Transverse colon (tissue), 4 donors: ENCODE measurements around the gene P3H3. TPM values are rescaled to one million over a fixed set of nuclear protein-coding genes. Genes with fewer than 3 reads are reported as not detected.

Experiments
- DNase-seq: peaks from one replicate; pipeline ENCODE4 v3.0.0-alpha.2; 2019
- H3K27ac ChIP-seq, 4 donors: fragments of 200-600 bp; sonication (generic); 2 replicates each; pipeline ENCODE4 v1.5.1; 2016 to 2018; ENCODE audit warnings: inconsistent platforms in 4 of 4
- H3K27me3 ChIP-seq: fragments of 200-600 bp; sonication (generic); 2 replicates; pipeline ENCODE4 v1.5.1; 2017; ENCODE audit warnings: inconsistent platforms
- H3K36me3 ChIP-seq, 4 donors: fragments of 200-600 bp; sonication (generic); 2 replicates each; pipeline ENCODE4 v1.5.1; 2017 to 2019; ENCODE audit warnings: inconsistent platforms in 4 of 4
- H3K4me1 ChIP-seq, 4 donors: fragments of 200-600 bp; sonication (generic); 2 replicates each; pipeline ENCODE4 v1.5.1; 2017 to 2020; ENCODE audit warnings: inconsistent platforms in 4 of 4
- H3K4me3 ChIP-seq, 4 donors: fragments of 200-600 bp; sonication (generic); 1 replicate in 1 of 4; 2 replicates in 3 of 4; pipeline versions ENCODE4 v1.5.1 to v1.6.1; 2017 to 2019; ENCODE audit warnings: inconsistent platforms in 4 of 4
- H3K9me3 ChIP-seq, 2 donors: fragments of 200-600 bp; sonication (generic); 2 replicates each; pipeline ENCODE4 v1.5.1; 2017 to 2019; ENCODE audit warnings: inconsistent platforms in 2 of 2
- EP300 ChIP-seq: sonication (generic); formaldehyde crosslinking; IDR thresholded peaks from one replicate; pipeline ENCODE4 v1.6.1; 2017; ENCODE audit warnings: antibody characterized with exemption, low read depth
- POLR2A ChIP-seq: fragments of 450-650 bp; IDR thresholded peaks from one replicate; pipeline ENCODE4 v1.6.1; 2016; ENCODE audit warnings: antibody characterized with exemption, mild to moderate bottlenecking, moderate library complexity
- POLR2AphosphoS5 ChIP-seq, 3 donors: sonication (generic); formaldehyde crosslinking; IDR thresholded peaks; one replicate each; pipeline ENCODE4 v1.6.1; 2016; ENCODE audit warnings: antibody characterized with exemption in 3 of 3
- WGBS, 2 donors: methylation state at CpG; one replicate each; pipeline ENCODE4 v1.1.5; 2018; ENCODE audit warnings: low coverage in 1 of 2; 5-methylcytosine and 5-hydroxymethylcytosine counted together
- in situ Hi-C, 4 donors: fragments of 200-750 bp; cut with MboI; loops; one replicate each; pipeline versions ENCODE4 v1.15.0 to v1.15.1; 2017; ENCODE audit warnings: low sequenced_read_pairs in 3 of 4, low pct_ligation_motif_present in 1 of 4, low pct_unique_long_range_greater_than_20kb in 1 of 4
- intact Hi-C: fragments of 100-400 bp; cut with DNase I; formaldehyde crosslinking; loops from one replicate; pipeline ENCODE4 v1.15.1; 2023; ENCODE audit warnings: low total_unique reads
- total RNA-seq, 4 donors: library from RNA; depleted of rRNA; stranded (reverse); fragments of >200 nt; gene quantifications; one replicate each; pipeline ENCODE4 v1.1.0, GENCODE V29; 2016
- TF ChIP-seq, protein P1 (sequence below), 5 experiments: fragments of 200-600 bp in 3 of 5; fragments of 450-650 bp in 2 of 5; sonication (generic) in 3 of 5; IDR thresholded peaks; 1 replicate in 2 of 5; 2 replicates in 3 of 5; pipeline ENCODE4 v1.5.1; 2016 to 2017; ENCODE audit warnings: antibody characterized with exemption in 5 of 5, inconsistent platforms in 3 of 5, mild to moderate bottlenecking in 2 of 5, moderate library complexity in 1 of 5

The P3H3 gene
- total RNA-seq, 4 donors from 2014 or later, result 5.9 to 32.9 (median 14.4) TPM

DNA sequence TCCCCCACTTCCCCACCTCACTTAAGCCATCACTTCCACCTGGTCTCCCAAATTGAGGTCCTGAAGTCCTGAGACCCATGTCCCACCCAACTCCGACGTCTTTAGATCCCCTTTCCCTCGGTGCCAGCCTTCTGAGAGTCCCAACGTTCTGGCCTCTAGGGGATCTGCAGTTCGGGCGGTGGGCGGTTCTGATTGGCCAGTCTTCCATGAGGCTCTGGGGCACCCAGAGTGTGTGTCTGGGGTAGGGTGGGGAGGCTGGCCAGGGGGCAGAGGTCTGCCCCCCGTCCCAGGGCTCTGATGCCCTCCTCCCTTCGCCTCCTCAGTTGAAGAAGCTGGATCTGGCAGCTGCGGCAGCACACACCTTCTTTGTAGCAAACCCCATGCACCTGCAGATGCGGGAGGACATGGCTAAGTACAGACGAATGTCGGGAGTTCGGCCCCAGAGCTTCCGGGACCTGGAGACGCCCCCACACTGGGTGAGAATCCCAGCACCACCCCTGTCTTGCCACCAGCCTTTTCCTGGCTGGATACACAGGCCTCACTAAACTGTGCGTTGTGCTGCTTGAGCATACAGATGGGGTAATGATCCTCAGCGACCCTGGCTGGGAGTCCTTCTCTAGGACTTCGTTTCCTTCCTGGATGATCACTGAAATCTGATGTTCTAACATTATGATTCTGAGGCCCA, 1.5 kb downstream of the P3H3 start:
- H3K27me3 ChIP-seq, result peaks cover 41% of the 10 kb centered on the region
- intact Hi-C loops, result loop anchor here (5.0 kb wide), 1 partner anchor 92 kb away; no protein-coding TSS in a partner anchor
- no peak for DNase-seq
- H3K27ac ChIP-seq, result peak overlapping the region; percentile 72 to 82 (median 76)
- TF ChIP-seq, protein P1, sequence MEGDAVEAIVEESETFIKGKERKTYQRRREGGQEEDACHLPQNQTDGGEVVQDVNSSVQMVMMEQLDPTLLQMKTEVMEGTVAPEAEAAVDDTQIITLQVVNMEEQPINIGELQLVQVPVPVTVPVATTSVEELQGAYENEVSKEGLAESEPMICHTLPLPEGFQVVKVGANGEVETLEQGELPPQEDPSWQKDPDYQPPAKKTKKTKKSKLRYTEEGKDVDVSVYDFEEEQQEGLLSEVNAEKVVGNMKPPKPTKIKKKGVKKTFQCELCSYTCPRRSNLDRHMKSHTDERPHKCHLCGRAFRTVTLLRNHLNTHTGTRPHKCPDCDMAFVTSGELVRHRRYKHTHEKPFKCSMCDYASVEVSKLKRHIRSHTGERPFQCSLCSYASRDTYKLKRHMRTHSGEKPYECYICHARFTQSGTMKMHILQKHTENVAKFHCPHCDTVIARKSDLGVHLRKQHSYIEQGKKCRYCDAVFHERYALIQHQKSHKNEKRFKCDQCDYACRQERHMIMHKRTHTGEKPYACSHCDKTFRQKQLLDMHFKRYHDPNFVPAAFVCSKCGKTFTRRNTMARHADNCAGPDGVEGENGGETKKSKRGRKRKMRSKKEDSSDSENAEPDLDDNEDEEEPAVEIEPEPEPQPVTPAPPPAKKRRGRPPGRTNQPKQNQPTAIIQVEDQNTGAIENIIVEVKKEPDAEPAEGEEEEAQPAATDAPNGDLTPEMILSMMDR (IDR thresholded peaks at IDR 0.05), result peak in 1 of 5 experiments; percentile 19
- TF ChIP-seq POLR2A, result no peak
- H3K9me3 ChIP-seq, result no peaks in the 10 kb centered on the region
- in situ Hi-C loops, result loop anchor here in 3 of 4 donors (10.0 to 25.0 kb wide), 2 partner anchors 85 to 92 kb away; no protein-coding TSS in a partner anchor
- WGBS, 2 donors, result 32% methylated on average over 19 of the region's 19 CpGs; no CpG with 5 or more reads in 1 of the 2 donors
- peak overlapping the region; percentile 44 to 72 (median 61) for H3K4me3 ChIP-seq
- H3K4me1 ChIP-seq, result peaks cover 9 to 32% (median 19%) of the 10 kb centered on the region in 4 donors
- H3K36me3 ChIP-seq, result no peaks in the 10 kb centered on the region

GRCh38 chr12:6830286-6830890, 2.2 kb downstream of the P3H3 start:
- in situ Hi-C loops, result loop anchor here in 2 of 4 donors (25.0 kb wide), 1 partner anchor 93 kb away; no protein-coding TSS in a partner anchor
- intact Hi-C loops, result no loop called here
- no peak for DNase-seq
- Histone ChIP-seq H3K27ac (no peak overlapping the region), H3K27me3 (peaks cover 34% of the 10 kb centered on the region), H3K9me3 (no peaks in the 10 kb centered on the region), H3K4me1 (peaks cover 6 to 28% (median 19%) of the 10 kb centered on the region in 4 donors), H3K4me3 (no peak overlapping the region), H3K36me3 (no peaks in the 10 kb centered on the region)
- TF ChIP-seq POLR2AphosphoS5 (IDR thresholded peaks at IDR 0.05), result no peak
- no peak for TF ChIP-seq POLR2A
- TF ChIP-seq, protein P1 (IDR thresholded peaks at IDR 0.05), result no peak
- no peak for TF ChIP-seq EP300
- WGBS, 2 donors, result 87% methylated on average over 11 of the region's 11 CpGs; no CpG with 5 or more reads in 1 of the 2 donors

GRCh38 chr12:6830999-6831398, 2.8 kb downstream of the P3H3 start:
- no peak overlapping the region for H3K4me3 ChIP-seq
- no peaks in the 10 kb centered on the region for H3K9me3 ChIP-seq
- intact Hi-C loops, result no loop called here
- peaks cover 5 to 27% (median 19%) of the 10 kb centered on the region in 4 donors for H3K4me1 ChIP-seq
- H3K36me3 ChIP-seq, result no peaks in the 10 kb centered on the region
- TF ChIP-seq POLR2AphosphoS5 (IDR thresholded peaks at IDR 0.05) (no peak), EP300 (no peak), POLR2A (no peak)
- TF ChIP-seq, protein P1 (IDR thresholded peaks at IDR 0.05), result no peak
- DNase-seq, result no peak
- 91% methylated on average over 6 of the region's 6 CpGs; no CpG with 5 or more reads in 1 of the 2 donors for WGBS, 2 donors
- H3K27me3 ChIP-seq, result peaks cover 33% of the 10 kb centered on the region
- in situ Hi-C loops, result loop anchor here in 2 of 4 donors (25.0 kb wide), 1 partner anchor 94 kb away; no protein-coding TSS in a partner anchor
- no peak overlapping the region for H3K27ac ChIP-seq

DNA sequence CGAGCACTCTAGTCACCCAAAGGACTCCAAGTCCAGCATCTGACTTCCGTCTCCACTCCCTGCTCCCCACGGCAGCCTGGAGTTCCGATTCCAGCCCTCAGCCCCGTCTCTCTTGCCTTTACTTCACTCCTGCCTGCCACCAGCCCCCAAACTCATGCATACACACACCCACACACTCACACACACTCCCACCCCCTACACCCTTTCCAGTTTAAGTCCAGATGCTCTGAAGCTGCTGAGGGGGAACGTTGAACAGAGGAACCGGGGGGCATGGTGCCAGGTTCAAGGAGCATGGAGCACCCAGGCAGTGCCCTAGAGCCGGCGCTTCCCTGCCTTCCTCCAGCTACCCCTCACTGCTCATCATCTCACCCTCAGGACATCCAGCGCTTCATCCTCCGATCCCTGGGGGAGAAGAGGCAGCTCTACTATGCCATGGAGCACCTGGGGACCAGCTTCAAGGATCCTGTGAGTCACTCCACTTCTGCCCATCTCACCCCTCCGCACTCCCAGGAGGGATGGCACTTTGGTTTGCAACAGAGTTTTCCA, 3.3 kb downstream of the P3H3 start:
- Histone ChIP-seq H3K4me1 (peaks cover 5 to 27% (median 19%) of the 10 kb centered on the region in 4 donors), H3K27ac (no peak overlapping the region), H3K9me3 (no peaks in the 10 kb centered on the region), H3K36me3 (no peaks in the 10 kb centered on the region), H3K4me3 (no peak overlapping the region), H3K27me3 (peaks cover 33% of the 10 kb centered on the region)
- intact Hi-C loops (no loop called here), in situ Hi-C loops (loop anchor here in 2 of 4 donors (25.0 kb wide), 1 partner anchor 94 kb away; no protein-coding TSS in a partner anchor)
- WGBS, 2 donors, result 67 to 82% methylated on average over 4 to 12 of the region's 12 CpGs
- no peak for DNase-seq
- no peak for TF ChIP-seq POLR2AphosphoS5 (IDR thresholded peaks at IDR 0.05)
- TF ChIP-seq POLR2A, result no peak
